HL-60 (cell line): ENCODE data around the gene FTCD.

ENCODE experiments used
- POLR2AphosphoS5 ChIP-seq: IDR thresholded peaks from 2 replicates; pipeline ENCODE4 v1.6.1; 2012; ENCODE audit warnings: low read depth
- TF ChIP-seq, protein P1 (sequence below): IDR thresholded peaks from one replicate; pipeline ENCODE4 v1.5.1; 2011; ENCODE audit warnings: low read length, control low read depth, inconsistent platforms; ENCODE audit not compliant: insufficient read depth

DNA sequence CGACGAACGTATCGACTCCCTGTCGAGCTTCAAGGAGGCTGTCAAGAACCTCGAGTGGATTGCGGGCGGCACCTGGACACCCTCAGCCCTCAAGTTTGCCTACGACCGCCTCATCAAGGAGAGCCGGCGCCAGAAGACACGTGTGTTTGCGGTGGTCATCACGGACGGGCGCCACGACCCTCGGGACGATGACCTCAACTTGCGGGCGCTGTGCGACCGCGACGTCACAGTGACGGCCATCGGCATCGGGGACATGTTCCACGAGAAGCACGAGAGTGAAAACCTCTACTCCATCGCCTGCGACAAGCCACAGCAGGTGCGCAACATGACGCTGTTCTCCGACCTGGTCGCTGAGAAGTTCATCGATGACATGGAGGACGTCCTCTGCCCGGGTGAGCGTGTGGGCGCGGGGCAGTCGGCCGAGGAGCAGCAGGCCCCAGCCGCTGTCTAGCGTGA lies 29.5 kb downstream of the FTCD start:
- TF ChIP-seq, protein P1, sequence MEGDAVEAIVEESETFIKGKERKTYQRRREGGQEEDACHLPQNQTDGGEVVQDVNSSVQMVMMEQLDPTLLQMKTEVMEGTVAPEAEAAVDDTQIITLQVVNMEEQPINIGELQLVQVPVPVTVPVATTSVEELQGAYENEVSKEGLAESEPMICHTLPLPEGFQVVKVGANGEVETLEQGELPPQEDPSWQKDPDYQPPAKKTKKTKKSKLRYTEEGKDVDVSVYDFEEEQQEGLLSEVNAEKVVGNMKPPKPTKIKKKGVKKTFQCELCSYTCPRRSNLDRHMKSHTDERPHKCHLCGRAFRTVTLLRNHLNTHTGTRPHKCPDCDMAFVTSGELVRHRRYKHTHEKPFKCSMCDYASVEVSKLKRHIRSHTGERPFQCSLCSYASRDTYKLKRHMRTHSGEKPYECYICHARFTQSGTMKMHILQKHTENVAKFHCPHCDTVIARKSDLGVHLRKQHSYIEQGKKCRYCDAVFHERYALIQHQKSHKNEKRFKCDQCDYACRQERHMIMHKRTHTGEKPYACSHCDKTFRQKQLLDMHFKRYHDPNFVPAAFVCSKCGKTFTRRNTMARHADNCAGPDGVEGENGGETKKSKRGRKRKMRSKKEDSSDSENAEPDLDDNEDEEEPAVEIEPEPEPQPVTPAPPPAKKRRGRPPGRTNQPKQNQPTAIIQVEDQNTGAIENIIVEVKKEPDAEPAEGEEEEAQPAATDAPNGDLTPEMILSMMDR, result no peak
- no peak for TF ChIP-seq POLR2AphosphoS5
